Bronchial epithelial cell (primary cell): ENCODE data around the gene NME7. TPM values are rescaled to one million over a fixed set of nuclear protein-coding genes. Genes with fewer than 3 reads are reported as not detected.

Experiments
- DNase-seq: peaks from one replicate; pipeline ENCODE4 v3.0.0-alpha.2; 2010; ENCODE audit warnings: low read depth
- FAIRE-seq: peaks from 2 replicates; lab custom pipeline; 2011; peaks lifted over from hg19 to GRCh38; lab: Jason Lieb, UNC
- H3K27me3 ChIP-seq: 2 replicates; pipeline ENCODE4 v1.5.1; 2011; ENCODE audit warnings: low read length; ENCODE audit not compliant: control insufficient read depth, insufficient read depth
- H3K36me3 ChIP-seq: 2 replicates; pipeline ENCODE4 v1.5.1; 2011; ENCODE audit warnings: low read length; ENCODE audit not compliant: control insufficient read depth, insufficient read depth
- H3K4me3 ChIP-seq: 2 replicates; pipeline ENCODE4 v1.5.1; 2011; ENCODE audit warnings: mild to moderate bottlenecking, low read depth, low read length, control low read depth
- CTCF ChIP-seq: IDR thresholded peaks from 2 replicates; pipeline ENCODE4 v1.5.1; 2011; ENCODE audit warnings: mild to moderate bottlenecking, moderate library complexity, low read length, control low read depth, inconsistent platforms; ENCODE audit not compliant: insufficient read depth, severe bottlenecking
- total RNA-seq: library from RNA; depleted of rRNA; stranded (reverse); fragments of >200 nt; gene quantifications from 2 replicates; pipeline ENCODE4 v1.2.1, GENCODE V29; 2014

NME7 gene
- total RNA-seq, 1 donor from 2014 or later, result 11.6 TPM

GRCh38 chr1:169204157-169204556, 163.4 kb downstream of the NME7 start:
- DNase-seq (no peak), FAIRE-seq (no peak)
- Histone ChIP-seq H3K27me3 (no peaks in the 10 kb centered on the region), H3K4me3 (no peak overlapping the region), H3K36me3 (no peaks in the 10 kb centered on the region)
- TF ChIP-seq CTCF, result no peak

GRCh38 chr1:169202791-169203665, 164.6 kb downstream of the NME7 start:
- DNase-seq (peak; percentile 77), FAIRE-seq (no peak)
- Histone ChIP-seq H3K36me3 (no peaks in the 10 kb centered on the region), H3K27me3 (no peaks in the 10 kb centered on the region), H3K4me3 (no peak overlapping the region)
- no peak for TF ChIP-seq CTCF

- FAIRE-seq (no peak), DNase-seq (peak; percentile 40)
- H3K4me3 ChIP-seq, result no peak overlapping the region
- H3K36me3 ChIP-seq, result no peaks in the 10 kb centered on the region
- no peaks in the 10 kb centered on the region for H3K27me3 ChIP-seq
- no peak for TF ChIP-seq CTCF
Measured at GRCh38 chr1:169201084-169201619, 166.4 kb downstream of the NME7 start.

- FAIRE-seq (no peak), DNase-seq (no peak)
- H3K36me3 ChIP-seq, result no peaks in the 10 kb centered on the region
- no peak for TF ChIP-seq CTCF
- H3K4me3 ChIP-seq, result no peak overlapping the region
- no peaks in the 10 kb centered on the region for H3K27me3 ChIP-seq
Measured at GRCh38 chr1:169200319-169200718, 167.3 kb downstream of the NME7 start.

- Histone ChIP-seq H3K4me3 (no peak overlapping the region), H3K36me3 (no peaks in the 10 kb centered on the region), H3K27me3 (no peaks in the 10 kb centered on the region)
- DNase-seq (no peak), FAIRE-seq (no peak)
- TF ChIP-seq CTCF, result no peak
Measured at GRCh38 chr1:169196581-169196980, 171.0 kb downstream of the NME7 start.

GRCh38 chr1:169196161-169196560, 171.4 kb downstream of the NME7 start:
- DNase-seq (no peak), FAIRE-seq (no peak)
- no peak for TF ChIP-seq CTCF
- Histone ChIP-seq H3K4me3 (no peak overlapping the region), H3K36me3 (no peaks in the 10 kb centered on the region), H3K27me3 (no peaks in the 10 kb centered on the region)
